K562 (cell line): ENCODE results near the gene AKR1A1. TPM values are rescaled to one million over a fixed set of nuclear protein-coding genes. Genes with fewer than 3 reads are reported as not detected.

Experiments used
- BCOR ChIP-seq: fragments of 450-650 bp; IDR thresholded peaks from 2 replicates; pipeline ENCODE4 v1.6.1; 2016
- BRD9 ChIP-seq: fragments of 450-650 bp; IDR thresholded peaks from 2 replicates; pipeline ENCODE4 v1.6.1; 2018; ENCODE audit warnings: low read depth; ENCODE audit not compliant: partially characterized antibody
- CHAMP1 ChIP-seq: fragments of 450-650 bp; IDR thresholded peaks from 2 replicates; pipeline ENCODE4 v1.6.1; 2016; ENCODE audit warnings: mild to moderate bottlenecking
- FOXJ2 ChIP-seq: fragments of 200-800 bp; sonication (Bioruptor generic); IDR thresholded peaks from 2 replicates; pipeline ENCODE4 v1.6.1; 2016; ENCODE audit warnings: missing genetic modification characterization, missing compliant biosample characterization
- FOXK1 ChIP-seq: sonication (generic); formaldehyde crosslinking; IDR thresholded peaks from 2 replicates; pipeline ENCODE4 v1.8.0; 2022; ENCODE audit warnings: missing genetic modification reagents, mild to moderate bottlenecking, borderline replicate concordance
- HNRNPUL1 ChIP-seq: fragments of 200-400 bp; formaldehyde crosslinking; IDR thresholded peaks from 2 replicates; pipeline ENCODE4 v1.6.1; 2017; ENCODE audit warnings: low read length
- KLF13 ChIP-seq: fragments of 450-650 bp; IDR thresholded peaks from 2 replicates; pipeline ENCODE4 v1.6.1; 2016; ENCODE audit warnings: missing genetic modification characterization, low read depth, mild to moderate bottlenecking, missing compliant biosample characterization, moderate library complexity, borderline replicate concordance
- MGA ChIP-seq: fragments of 450-650 bp; IDR thresholded peaks from 2 replicates; pipeline ENCODE4 v1.6.1; 2016; ENCODE audit warnings: mild to moderate bottlenecking, moderate library complexity
- NR2C1 ChIP-seq, 2 experiments: fragments of 450-650 bp; IDR thresholded peaks; 2 replicates each; pipeline ENCODE4 v1.6.1; 2017; ENCODE audit warnings: mild to moderate bottlenecking in 2 of 2, antibody characterized with exemption in 1 of 2, inconsistent platforms in 1 of 2, missing compliant biosample characterization in 1 of 2, missing genetic modification characterization in 1 of 2
- NR2C2 ChIP-seq, 2 experiments: fragments of 200-800 bp in 1 of 2; sonication (Bioruptor generic) in 1 of 2; sonication (generic) in 1 of 2; formaldehyde crosslinking in 1 of 2; IDR thresholded peaks; 2 replicates each; pipeline versions ENCODE4 v1.6.1 to v1.8.0; 2016 to 2022; ENCODE audit warnings: mild to moderate bottlenecking in 1 of 2, missing compliant biosample characterization in 1 of 2, missing genetic modification characterization in 1 of 2, missing genetic modification reagents in 1 of 2
- ZNF324 ChIP-seq: fragments of 250-450 bp; sonication (Bioruptor Pico); IDR thresholded peaks from 2 replicates; pipeline ENCODE4 v1.4.0; 2020; ENCODE audit warnings: mild to moderate bottlenecking
- polyA plus RNA-seq, 8 experiments: library from polyadenylated mRNA; depleted of rRNA in 4 of 8; stranded (reverse) in 5 of 8; unstranded in 3 of 8; fragments of >200 nt; fragmentation: Nextera tagmentation in 2 of 8; fragmentation: Illumina TruSeq in 1 of 8; extraction: Ambion mirVana in 2 of 8; extraction: Trizol in 1 of 8; gene quantifications; 2 replicates each; pipeline versions ENCODE4 v1.2.1 to v1.2.3, GENCODE V29; 2011 to 2014; ENCODE audit warnings: inconsistent platforms in 1 of 8, missing spikeins in 1 of 8
- total RNA-seq, 7 experiments: library from RNA; depleted of rRNA in 6 of 7; stranded (reverse); fragments of >200 nt in 6 of 7; fragmentation: Illumina TruSeq in 2 of 7; extraction: Trizol in 2 of 7; gene quantifications; 2 replicates each; pipeline versions ENCODE4 v1.2.1 to v1.2.3, GENCODE V29; 2011 to 2021; ENCODE audit warnings: low replicate concordance in 1 of 7

AKR1A1 gene
- total and polyA plus RNA-seq, 9 of the 15 experiments (the other 6 are each of a cell fraction or from before 2014, with no cell fraction given): 68.6 to 211 (median 132) TPM

- TF ChIP-seq KLF13 (tag) (peak; percentile 43; the same call in 1 of the 2 replicates), FOXJ2 (tag) (0 out of 2 replicates have a peak, but pooled peaks have one; percentile 9), FOXK1 (0 out of 2 replicates have a peak, but pooled peaks have one; percentile 41), CHAMP1 (no peak), HNRNPUL1 (no peak), ZNF324 (CRISPR knock-in tag) (no peak; the same call in 1 of the 2 replicates), NR2C1 (IDR thresholded peaks at IDR 0.05) (0 out of 2 replicates have a peak, but pooled peaks have one; percentile 23), NR2C1 (tag; IDR thresholded peaks at IDR 0.05) (no peak), BCOR (no peak), BRD9 (peak; percentile 51), MGA (peak; percentile 41), NR2C2 (CRISPR knock-in tag; IDR thresholded peaks at IDR 0.05) (no peak), NR2C2 (tag; IDR thresholded peaks at IDR 0.05) (no peak; the same call in 1 of the 2 replicates)
These were observed 28.1 kb upstream of the AKR1A1 start (continued) for GRCh38 chr1:45522324-45523104.
